Hair follicle dermal papilla cell (primary cell): ENCODE data around the gene SLC35G1. TPM values are rescaled to one million over a fixed set of nuclear protein-coding genes. Genes with fewer than 3 reads are reported as not detected.

Source experiments
- total RNA-seq: library from RNA; depleted of rRNA; stranded (reverse); fragments of >200 nt; gene quantifications from 2 replicates; pipeline ENCODE4 v1.2.3, GENCODE V29; 2012

Gene SLC35G1
- total RNA-seq = 4.1 and 4.5 TPM in 2 replicates

DNA sequence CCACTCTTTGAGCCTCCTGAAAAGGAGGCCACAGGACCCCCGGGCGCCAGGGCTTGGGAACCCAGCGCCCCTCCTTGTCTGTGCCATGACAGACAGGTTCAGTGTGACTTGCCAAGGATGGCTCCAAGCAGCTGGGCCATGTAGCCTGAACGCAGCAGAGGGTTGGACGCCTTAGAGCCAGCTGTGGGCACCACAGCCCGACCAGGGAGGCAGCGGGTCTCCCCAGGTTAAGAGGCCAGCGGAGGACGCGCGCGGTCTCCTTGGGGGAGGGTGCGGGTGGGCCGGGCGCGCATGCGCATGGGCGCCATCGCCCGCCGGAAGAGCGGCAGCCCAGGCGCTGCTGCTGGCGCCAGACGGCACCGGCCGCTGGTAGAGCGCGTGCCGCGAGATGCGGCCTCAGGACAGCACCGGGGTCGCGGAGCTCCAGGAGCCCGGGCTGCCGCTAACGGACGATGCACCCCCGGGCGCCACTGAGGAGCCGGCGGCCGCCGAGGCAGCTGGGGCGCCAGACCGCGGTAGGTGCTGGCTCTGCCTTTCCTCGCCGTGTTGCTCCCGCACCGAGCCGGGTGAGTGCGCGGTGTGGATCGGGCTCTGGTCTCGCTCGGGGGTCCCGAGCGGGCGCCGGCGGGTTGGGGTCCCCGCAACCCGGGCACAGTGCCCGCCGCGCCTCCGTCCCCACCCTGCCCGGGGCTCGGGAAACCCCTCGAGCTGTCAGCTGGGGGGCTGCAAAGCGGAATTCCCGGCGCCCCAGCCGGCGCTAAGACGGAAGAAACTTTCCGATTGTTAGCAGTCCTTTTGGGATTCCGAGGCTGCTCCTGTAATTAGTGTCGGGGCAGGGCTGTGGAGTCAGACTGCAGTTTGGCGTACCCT lies at the start of gene SLC35G1:
SLC35G1 (plus strand) TSS at position 333 of the 870 bp plus-strand sequence; CDS start at position 389, 56 bp downstream.

Other genes starting within 250 kb of the SLC35G1 start
- gene FRA10AC1, start 191.4 kb upstream of the SLC35G1 start, total RNA-seq = 8.0 and 9.9 TPM in 2 replicates
- 0.12 TPM in 1 of 2 replicates, not detected in the other for gene LGI1, start 136.0 kb upstream of the SLC35G1 start, total RNA-seq
- 0.61 and 0.81 TPM in 2 replicates for gene PLCE1, start 100.0 kb downstream of the SLC35G1 start, total RNA-seq